CD4-positive, alpha-beta memory T cell (primary cell): ENCODE results near the gene SCGB1C1. TPM values are rescaled to one million over a fixed set of nuclear protein-coding genes. Genes with fewer than 3 reads are reported as not detected.
"Not testable (repeated sequence)": the region's sequence is repeated elsewhere in the genome, so short reads cannot be mapped to it uniquely, and the experiment has no call there.

Experiments used
- CTCF ChIA-PET: fragments of 350-600 bp; sonication (Branson Sonifier 250); formaldehyde crosslinking; loops from one replicate; lab custom pipeline; 2021; ENCODE audit warnings: inconsistent platforms; ENCODE audit not compliant: partially characterized antibody; lab: Charles Lee
- POLR2A ChIA-PET: fragments of 350-600 bp; sonication (Branson Sonifier 250); formaldehyde crosslinking; loops from one replicate; lab custom pipeline; 2021; ENCODE audit not compliant: partially characterized antibody; lab: Charles Lee
- DNase-seq, 5 donors: peaks; one replicate each; pipeline versions ENCODE4 v3.0.0 to v3.0.0-alpha.2; 2020 to 2022; ENCODE audit warnings: mixed read lengths in 1 of 5
- H3K27ac ChIP-seq: one replicate; pipeline ENCODE4 v1.7.0; 2013; ENCODE audit warnings: low read depth, low read length
- H3K27me3 ChIP-seq: 2 replicates; pipeline ENCODE4 v1.7.0; 2013; ENCODE audit warnings: mild to moderate bottlenecking, low read length, moderate library complexity; ENCODE audit not compliant: insufficient read depth
- H3K36me3 ChIP-seq: 2 replicates; pipeline ENCODE4 v1.7.0; 2013; ENCODE audit warnings: mild to moderate bottlenecking, low read length, moderate library complexity; ENCODE audit not compliant: insufficient read depth
- H3K4me1 ChIP-seq: 2 replicates; pipeline ENCODE4 v1.7.0; 2013; ENCODE audit warnings: mild to moderate bottlenecking, low read length, moderate library complexity; ENCODE audit not compliant: insufficient read depth
- H3K4me3 ChIP-seq, 2 donors: one replicate each; pipeline ENCODE4 v1.7.0; 2013; ENCODE audit warnings: low read length in 2 of 2, mild to moderate bottlenecking in 1 of 2
- H3K9me3 ChIP-seq, 2 donors: one replicate each; pipeline ENCODE4 v1.7.0; 2013; ENCODE audit warnings: low read length in 2 of 2, control low read depth in 1 of 2; ENCODE audit not compliant: control insufficient read depth in 1 of 2
- H3K27ac Mint-ChIP-seq, 7 donors: one replicate each; pipeline ENCODE4 v1.8.0; 2020 to 2021; ENCODE audit warnings: mixed read lengths in 7 of 7, mild to moderate bottlenecking in 6 of 7, inconsistent platforms in 3 of 7, moderate library complexity in 3 of 7
- H3K27me3 Mint-ChIP-seq, 2 donors: one replicate each; pipeline ENCODE4 v1.8.0; 2020 to 2021; ENCODE audit warnings: mixed read lengths in 2 of 2
- H3K36me3 Mint-ChIP-seq, 2 donors: one replicate each; pipeline ENCODE4 v1.8.0; 2020 to 2021; ENCODE audit warnings: mixed read lengths in 2 of 2, inconsistent platforms in 1 of 2, mild to moderate bottlenecking in 1 of 2
- H3K4me1 Mint-ChIP-seq, 4 donors: one replicate each; pipeline ENCODE4 v1.8.0; 2020 to 2021; ENCODE audit warnings: mixed read lengths in 4 of 4, mild to moderate bottlenecking in 1 of 4
- H3K4me3 Mint-ChIP-seq, 8 donors: one replicate each; pipeline ENCODE4 v1.8.0; 2020 to 2021; ENCODE audit warnings: mixed read lengths in 8 of 8, mild to moderate bottlenecking in 7 of 8, moderate library complexity in 6 of 8, inconsistent platforms in 3 of 8
- H3K9me3 Mint-ChIP-seq, 8 donors: one replicate each; pipeline ENCODE4 v1.8.0; 2020 to 2021; ENCODE audit warnings: mixed read lengths in 8 of 8, mild to moderate bottlenecking in 5 of 8, inconsistent platforms in 3 of 8, moderate library complexity in 1 of 8
- intact Hi-C: fragments of 100-400 bp; cut with micrococcal nuclease; formaldehyde crosslinking; loops from one replicate; pipeline ENCODE4 v1.15.1; 2023
- polyA plus RNA-seq, 2 donors: library from polyadenylated mRNA; unstranded; fragments of 300-500 nt; fragmentation: Illumina TruSeq; gene quantifications; one replicate each; pipeline ENCODE4 v1.2.3, GENCODE V29; 2021
- total RNA-seq, 2 experiments: library from RNA; stranded (reverse); gene quantifications; one replicate each; pipeline ENCODE4 v1.2.3, GENCODE V29; 2021

Gene SCGB1C1
- total RNA-seq (not detected), polyA plus RNA-seq (not detected)

DNA sequence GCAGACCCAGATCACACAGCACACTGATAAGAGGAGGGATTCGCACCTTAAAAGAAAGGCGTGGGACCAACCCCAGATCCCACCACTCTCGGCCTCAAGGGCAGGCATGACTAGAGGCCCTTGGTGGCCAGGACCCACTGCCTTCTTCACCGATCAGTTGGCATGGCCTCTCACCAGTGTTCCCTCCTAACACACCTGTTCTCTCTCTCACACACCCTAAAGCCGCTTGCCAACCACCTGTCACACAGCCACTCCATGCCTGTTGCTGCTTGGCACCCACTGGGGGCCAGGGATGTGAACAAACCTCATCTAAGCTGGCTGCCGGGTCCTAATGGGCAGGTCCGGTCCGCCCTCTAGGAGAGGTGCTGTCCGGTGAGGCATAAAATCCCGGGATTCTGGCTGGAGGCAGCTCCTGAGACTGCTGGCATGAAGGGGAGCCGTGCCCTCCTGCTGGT is at the start of gene SCGB1C1:
Gene SCGB1C1 (plus strand): TSS at position 405 of the 455 bp plus-strand sequence. CDS start 22 bp downstream, at position 427.
- Mint-ChIP-seq H3K4me1 (peaks cover 5 to 15% (median 11%) of the 10 kb centered on the region in 4 donors), H3K27ac (peak within 1 kb of the TSS in 4 of 7 donors; percentile 32 to 80 (median 72)), H3K4me3 (peak within 1 kb of the TSS in 3 of 8 donors; percentile 17 to 71 (median 63))
- DNase-seq, CTCF ChIA-PET, H3K27me3 ChIP-seq, H3K27me3 Mint-ChIP-seq, H3K4me3 ChIP-seq, H3K9me3 Mint-ChIP-seq, POLR2A ChIA-PET, H3K36me3 ChIP-seq, H3K9me3 ChIP-seq, intact Hi-C loops, H3K36me3 Mint-ChIP-seq, H3K27ac ChIP-seq: not testable (repeated sequence)
- peaks cover 11% of the 10 kb centered on the region for H3K4me1 ChIP-seq

DNA sequence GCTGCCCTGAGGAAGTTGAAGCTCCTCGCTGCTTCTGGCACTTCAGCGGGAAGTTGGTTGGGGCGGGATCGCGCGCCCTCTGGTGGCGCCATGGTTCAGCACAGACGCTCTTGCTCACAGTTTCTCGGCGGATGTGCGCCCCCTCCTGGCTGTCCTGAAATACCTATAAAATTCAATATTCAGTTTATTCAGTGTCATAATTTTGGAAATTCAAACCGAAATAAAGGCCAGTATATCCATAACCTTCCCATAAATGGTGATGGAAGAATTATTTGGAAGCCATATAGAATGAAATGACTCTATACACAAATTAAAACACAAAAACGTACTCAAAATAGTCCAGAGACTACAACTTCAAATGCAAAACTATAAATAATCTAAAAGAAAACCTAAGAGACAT is 12.6 kb upstream of the SCGB1C1 start:
- H3K36me3 Mint-ChIP-seq, POLR2A ChIA-PET: not testable (repeated sequence)
- peak in 1 of 5 donors; percentile 15 for DNase-seq

GRCh38 chr11:189200-189783 is 3.6 kb upstream of the SCGB1C1 start:
- H3K36me3 ChIP-seq, H3K9me3 ChIP-seq, H3K27me3 Mint-ChIP-seq, H3K4me3 ChIP-seq, intact Hi-C loops, H3K27ac ChIP-seq, POLR2A ChIA-PET, H3K9me3 Mint-ChIP-seq, H3K36me3 Mint-ChIP-seq, H3K27ac Mint-ChIP-seq, CTCF ChIA-PET, H3K4me3 Mint-ChIP-seq, H3K27me3 ChIP-seq: not testable (repeated sequence)
- peak in 1 of 5 donors; percentile 25 for DNase-seq
- peaks cover 11% of the 10 kb centered on the region for H3K4me1 ChIP-seq
- peaks cover 5 to 15% (median 11%) of the 10 kb centered on the region in 4 donors for H3K4me1 Mint-ChIP-seq

More for the DNA sequence above, 12.6 kb upstream of the SCGB1C1 start:
- intact Hi-C loops, H3K4me1 ChIP-seq, H3K27ac Mint-ChIP-seq, H3K4me3 Mint-ChIP-seq, H3K36me3 ChIP-seq, H3K9me3 ChIP-seq, H3K9me3 Mint-ChIP-seq, H3K4me1 Mint-ChIP-seq, CTCF ChIA-PET, H3K27ac ChIP-seq, H3K27me3 ChIP-seq, H3K27me3 Mint-ChIP-seq, H3K4me3 ChIP-seq: not testable (repeated sequence)

GRCh38 chr11:189843-190311 is 3.0 kb upstream of the SCGB1C1 start:
- intact Hi-C loops, H3K27ac ChIP-seq, H3K27me3 Mint-ChIP-seq, H3K27me3 ChIP-seq, H3K36me3 Mint-ChIP-seq, H3K4me3 Mint-ChIP-seq, POLR2A ChIA-PET, H3K9me3 ChIP-seq, H3K9me3 Mint-ChIP-seq, CTCF ChIA-PET, H3K4me3 ChIP-seq, H3K36me3 ChIP-seq: not testable (repeated sequence)
- H3K4me1 ChIP-seq, result peaks cover 11% of the 10 kb centered on the region
- DNase-seq, result peak in 4 of 5 donors; percentile 35 to 80 (median 62)
- Mint-ChIP-seq H3K4me1 (peaks cover 5 to 15% (median 11%) of the 10 kb centered on the region in 4 donors), H3K27ac (peak overlapping the region in 1 of 7 donors; percentile 75)

- H3K4me3 ChIP-seq, H3K27ac ChIP-seq, CTCF ChIA-PET, H3K27me3 ChIP-seq, DNase-seq, H3K9me3 Mint-ChIP-seq, H3K36me3 Mint-ChIP-seq, POLR2A ChIA-PET, H3K4me3 Mint-ChIP-seq, intact Hi-C loops, H3K27me3 Mint-ChIP-seq, H3K9me3 ChIP-seq, H3K36me3 ChIP-seq: not testable (repeated sequence)
- peaks cover 11% of the 10 kb centered on the region for H3K4me1 ChIP-seq
- Mint-ChIP-seq H3K27ac (peak overlapping the region in 3 of 7 donors; percentile 23 to 36 (median 32)), H3K4me1 (peaks cover 5 to 15% (median 11%) of the 10 kb centered on the region in 4 donors)
Measured at GRCh38 chr11:190546-190945, 2.3 kb upstream of the SCGB1C1 start.

- intact Hi-C loops, H3K27me3 ChIP-seq, H3K27me3 Mint-ChIP-seq, H3K4me3 ChIP-seq, CTCF ChIA-PET, H3K9me3 ChIP-seq, H3K36me3 Mint-ChIP-seq, POLR2A ChIA-PET, H3K36me3 ChIP-seq, H3K9me3 Mint-ChIP-seq, H3K27ac ChIP-seq: not testable (repeated sequence)
- H3K4me1 ChIP-seq, result peaks cover 11% of the 10 kb centered on the region
- DNase-seq, result peak; percentile 32 to 54 (median 46)
- peaks cover 5 to 15% (median 11%) of the 10 kb centered on the region in 4 donors for H3K4me1 Mint-ChIP-seq
- peak overlapping the region in 7 of 8 donors; percentile 17 to 78 (median 69) for H3K4me3 Mint-ChIP-seq
- peak overlapping the region; percentile 47 to 94 (median 87) for H3K27ac Mint-ChIP-seq
Measured at GRCh38 chr11:191490-192478, 1.1 kb upstream of the SCGB1C1 start.

DNA sequence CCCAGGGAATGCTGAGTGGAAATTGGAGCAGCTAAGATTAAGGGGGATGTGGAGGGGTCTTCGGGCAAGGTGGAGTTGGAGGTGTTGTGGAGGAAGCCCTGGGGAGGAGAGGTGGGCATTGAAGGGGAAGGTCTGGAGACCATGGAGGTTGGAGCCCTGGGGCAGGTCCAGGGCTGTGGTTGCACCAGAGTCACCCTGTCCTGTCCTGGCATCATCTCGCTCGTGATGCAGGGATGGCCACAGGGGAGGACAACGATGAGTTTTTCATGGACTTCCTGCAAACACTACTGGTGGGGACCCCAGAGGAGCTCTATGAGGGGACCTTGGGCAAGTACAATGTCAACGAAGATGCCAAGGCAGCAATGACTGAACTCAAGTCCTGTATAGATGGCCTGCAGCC is 603 bp downstream of the SCGB1C1 start:
- peaks cover 11% of the 10 kb centered on the region for H3K4me1 ChIP-seq
- peaks cover 5 to 15% (median 11%) of the 10 kb centered on the region in 4 donors for H3K4me1 Mint-ChIP-seq
- H3K36me3 ChIP-seq, H3K4me3 Mint-ChIP-seq, H3K9me3 ChIP-seq, intact Hi-C loops, CTCF ChIA-PET, POLR2A ChIA-PET, H3K9me3 Mint-ChIP-seq, H3K27me3 ChIP-seq, H3K27ac ChIP-seq, H3K27ac Mint-ChIP-seq, H3K27me3 Mint-ChIP-seq, H3K36me3 Mint-ChIP-seq, H3K4me3 ChIP-seq: not testable (repeated sequence)
- peak in 1 of 5 donors; percentile 23 for DNase-seq
